Measurements from ENCODE around the gene RBFOX1. TPM values are rescaled to one million over a fixed set of nuclear protein-coding genes. Genes with fewer than 3 reads are reported as not detected.

The RBFOX1 gene
- total RNA-seq, 1 experiment from 2014 or later: not detected

GRCh38 chr16:7456211-7456610, 123.6 kb downstream of the RBFOX1 start:
- Histone ChIP-seq H3K9ac (ENCODE audit: low read length) (no peak overlapping the region), H3K27me3 (ENCODE audit: low read length) (no peaks in the 10 kb centered on the region), H2AFZ (ENCODE audit: low read length) (no peak overlapping the region), H3K36me3 (ENCODE audit: low read depth, low read length) (no peaks in the 10 kb centered on the region), H3K79me2 (ENCODE audit: low read length) (no peaks in the 10 kb centered on the region), H3K4me2 (ENCODE audit: low read length) (no peak overlapping the region), H3K27ac (ENCODE audit: low read length) (no peak overlapping the region), H3K9me2 (replicated peaks; ENCODE audit: low read length) (no peaks in the 10 kb centered on the region), H3F3A (ENCODE audit: low read length, unreplicated experiment) (no peaks in the 10 kb centered on the region), H3K9me3 (ENCODE audit: low read length) (no peaks in the 10 kb centered on the region), H3K4me1 (ENCODE audit: insufficient read depth, low read length) (no peaks in the 10 kb centered on the region), H3K4me3 (ENCODE audit: low read length) (no peak overlapping the region), H4K20me1 (ENCODE audit: low read length) (no peaks in the 10 kb centered on the region)
- TF ChIP-seq CTCF (conservative IDR thresholded peaks at IDR 0.05; ENCODE audit: low read depth, low read length) (no peak), EZH2phosphoT487 (IDR thresholded peaks at IDR 0.05; ENCODE audit: borderline replicate concordance, low read length) (no peak), EZH2 (IDR thresholded peaks at IDR 0.05; ENCODE audit: low read length, unreplicated experiment) (no peak)
- BruUV-seq (replicated peaks): no TSS peak
- intact Hi-C loops (cut with micrococcal nuclease): no loop called here
- no peak for ATAC-seq
- POLR2A ChIA-PET (ENCODE audit: unreplicated experiment): no interaction called here
- CTCF ChIA-PET: no interaction called here
- no peak for DNase-seq

DNA sequence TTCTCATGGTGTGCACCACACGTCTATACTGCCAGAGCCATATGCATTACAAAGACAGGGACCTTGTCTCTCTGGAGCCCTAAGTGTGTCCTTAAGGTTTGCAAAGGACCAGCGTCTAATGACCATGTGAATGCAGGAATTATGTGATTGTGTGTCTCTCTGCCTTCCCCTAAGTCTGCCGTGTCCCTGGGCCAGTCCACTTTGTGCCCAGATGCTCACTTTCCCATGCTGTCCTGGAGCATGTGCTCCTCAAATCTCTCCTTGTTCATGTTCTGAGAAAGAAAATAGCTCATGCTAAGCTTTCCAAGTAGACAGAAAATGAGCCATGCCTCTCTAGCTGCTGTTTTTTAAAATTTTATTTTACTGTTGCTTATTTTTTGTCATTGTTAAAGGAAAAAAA, 125.5 kb downstream of the RBFOX1 start:
- POLR2A ChIA-PET (ENCODE audit: unreplicated experiment): no interaction called here
- Histone ChIP-seq H3F3A (ENCODE audit: low read length, unreplicated experiment) (no peaks in the 10 kb centered on the region), H3K27ac (ENCODE audit: low read length) (no peak overlapping the region), H3K79me2 (ENCODE audit: low read length) (no peaks in the 10 kb centered on the region), H3K27me3 (ENCODE audit: low read length) (no peaks in the 10 kb centered on the region), H3K4me3 (ENCODE audit: low read length) (no peak overlapping the region), H3K36me3 (ENCODE audit: low read depth, low read length) (no peaks in the 10 kb centered on the region), H3K9ac (ENCODE audit: low read length) (no peak overlapping the region), H4K20me1 (ENCODE audit: low read length) (no peaks in the 10 kb centered on the region), H3K9me2 (replicated peaks; ENCODE audit: low read length) (no peaks in the 10 kb centered on the region), H3K4me2 (ENCODE audit: low read length) (no peak overlapping the region), H3K9me3 (ENCODE audit: low read length) (no peaks in the 10 kb centered on the region), H2AFZ (ENCODE audit: low read length) (no peak overlapping the region), H3K4me1 (ENCODE audit: insufficient read depth, low read length) (no peaks in the 10 kb centered on the region)
- TF ChIP-seq CTCF (conservative IDR thresholded peaks at IDR 0.05; ENCODE audit: low read depth, low read length) (no peak), EZH2 (IDR thresholded peaks at IDR 0.05; ENCODE audit: low read length, unreplicated experiment) (no peak), EZH2phosphoT487 (IDR thresholded peaks at IDR 0.05; ENCODE audit: borderline replicate concordance, low read length) (no peak)
- BruUV-seq (replicated peaks): no TSS peak
- CTCF ChIA-PET: no interaction called here
- ATAC-seq (no peak), DNase-seq (no peak)
- intact Hi-C loops (cut with micrococcal nuclease): no loop called here

DNA sequence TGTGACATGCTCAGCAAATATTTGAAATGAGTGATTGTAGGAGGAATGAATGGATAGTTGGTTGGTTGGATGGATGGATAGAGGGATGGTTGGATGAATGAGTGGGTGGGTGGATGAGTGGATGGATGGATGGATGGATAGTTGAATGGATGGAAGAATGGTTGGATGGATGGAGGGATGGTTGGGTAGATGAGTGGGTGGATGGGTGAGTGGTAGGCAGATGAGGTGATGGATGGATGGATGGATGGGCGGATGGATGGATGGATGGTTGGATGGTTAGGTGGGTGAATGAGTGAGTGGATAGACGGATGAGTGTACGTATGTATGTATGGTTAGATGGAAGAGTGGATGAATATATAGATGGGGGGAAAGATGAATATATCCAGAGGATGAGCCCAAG, 137.7 kb downstream of the RBFOX1 start:
- Histone ChIP-seq H3K9ac (ENCODE audit: low read length) (no peak overlapping the region), H3K79me2 (ENCODE audit: low read length) (no peaks in the 10 kb centered on the region), H3K4me2 (ENCODE audit: low read length) (no peak overlapping the region), H2AFZ (ENCODE audit: low read length) (no peak overlapping the region), H3K27me3 (ENCODE audit: low read length) (no peaks in the 10 kb centered on the region), H3K4me1 (ENCODE audit: insufficient read depth, low read length) (no peaks in the 10 kb centered on the region), H3K9me3 (ENCODE audit: low read length) (no peaks in the 10 kb centered on the region), H3K9me2 (replicated peaks; ENCODE audit: low read length) (no peaks in the 10 kb centered on the region), H3K27ac (ENCODE audit: low read length) (no peak overlapping the region), H4K20me1 (ENCODE audit: low read length) (no peaks in the 10 kb centered on the region), H3F3A (ENCODE audit: low read length, unreplicated experiment) (no peaks in the 10 kb centered on the region), H3K36me3 (ENCODE audit: low read depth, low read length) (no peaks in the 10 kb centered on the region), H3K4me3 (ENCODE audit: low read length) (no peak overlapping the region)
- ChIA-PET POLR2A (ENCODE audit: unreplicated experiment) (no interaction called here), CTCF (no interaction called here)
- DNase-seq (no peak), ATAC-seq (no peak)
- no peak for TF ChIP-seq EZH2phosphoT487 (IDR thresholded peaks at IDR 0.05; ENCODE audit: borderline replicate concordance, low read length)
- no peak for TF ChIP-seq EZH2 (IDR thresholded peaks at IDR 0.05; ENCODE audit: low read length, unreplicated experiment)
- TF ChIP-seq CTCF (conservative IDR thresholded peaks at IDR 0.05; ENCODE audit: low read depth, low read length): no peak
- intact Hi-C loops (cut with micrococcal nuclease): no loop called here
- no TSS peak for BruUV-seq (replicated peaks)

All from PC-3 (cell line).